Measurements from ENCODE around the gene SNX10. TPM values are rescaled to one million over a fixed set of nuclear protein-coding genes. Genes with fewer than 3 reads are reported as not detected.

The SNX10 gene
- total RNA-seq, 1 experiment from 2014 or later, result 9.8 TPM

- POLR2A ChIA-PET (ENCODE audit: unreplicated experiment), result interaction anchor here (0.6 kb wide), 1 partner anchor 41 kb away, joined by 4 read pairs; no protein-coding TSS in a partner anchor
- no peak for DNase-seq
- no peaks in the 10 kb centered on the region for H3K27me3 ChIP-seq (ENCODE audit: insufficient read depth, low read depth)
- no peaks in the 10 kb centered on the region for H3K79me2 ChIP-seq (ENCODE audit: low read depth)
- TF ChIP-seq CTCF (conservative IDR thresholded peaks at IDR 0.05), result no peak
- TF ChIP-seq EZH2 (IDR thresholded peaks at IDR 0.05; ENCODE audit: low read depth), result no peak
- intact Hi-C loops (cut with micrococcal nuclease; ENCODE audit: unreplicated experiment), result no loop called here
- no peaks in the 10 kb centered on the region for H3K9me2 ChIP-seq (ENCODE audit: insufficient read depth)
- CTCF ChIA-PET, result interaction anchor here (0.6 to 1.8 kb wide), 4 partner anchors 295 to 1549 kb away, joined by 3 to 6 read pairs (median 3); no protein-coding TSS in a partner anchor
- no peaks in the 10 kb centered on the region for H3K36me3 ChIP-seq (ENCODE audit: low read depth)
- BruUV-seq (replicated peaks), result no TSS peak
- peaks cover 2% of the 10 kb centered on the region; the same call in 1 of the 2 replicates for H3F3A ChIP-seq (ENCODE audit: insufficient read depth, low read depth)
- peaks cover 8% of the 10 kb centered on the region for H3K4me1 ChIP-seq (replicated peaks; ENCODE audit: insufficient read depth)
- no peak overlapping the region for H2AFZ ChIP-seq
- no peaks in the 10 kb centered on the region for H4K20me1 ChIP-seq (ENCODE audit: insufficient read depth)
- H3K4me2 ChIP-seq, result no peak overlapping the region
- H3K9me3 ChIP-seq (ENCODE audit: insufficient read depth, low read depth), result no peaks in the 10 kb centered on the region
- no peak overlapping the region for H3K4me3 ChIP-seq
- H3K27ac ChIP-seq, result no peak overlapping the region
These were observed 80.6 kb downstream of the SNX10 start for GRCh38 chr7:26372249-26372648.

DNA sequence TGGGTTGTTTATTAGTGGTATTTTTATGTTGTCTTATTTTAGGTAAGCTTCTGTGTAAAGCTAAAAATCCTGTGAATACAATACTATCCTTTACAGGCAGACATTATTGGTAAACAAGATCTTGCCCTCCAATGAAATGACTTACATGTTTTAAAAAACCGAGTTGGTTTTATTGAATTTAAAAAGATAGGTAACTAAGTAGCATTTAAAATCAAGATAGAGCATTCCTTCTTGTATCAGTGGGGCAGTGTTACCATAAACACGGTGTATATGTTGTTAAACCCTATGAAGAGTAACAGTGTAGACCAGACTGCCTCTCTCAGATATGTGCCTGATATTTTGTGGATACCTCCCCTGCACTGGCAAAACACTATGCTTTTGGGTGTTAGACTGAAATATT is 81.0 kb downstream of the SNX10 start:
- POLR2A ChIA-PET (ENCODE audit: unreplicated experiment), result no interaction called here
- no TSS peak for BruUV-seq (replicated peaks)
- peaks cover 8% of the 10 kb centered on the region for H3K4me1 ChIP-seq (replicated peaks; ENCODE audit: insufficient read depth)
- no peaks in the 10 kb centered on the region for H3K36me3 ChIP-seq (ENCODE audit: low read depth)
- no peak for TF ChIP-seq EZH2 (IDR thresholded peaks at IDR 0.05; ENCODE audit: low read depth)
- TF ChIP-seq CTCF (conservative IDR thresholded peaks at IDR 0.05), result no peak
- H3K9me2 ChIP-seq (ENCODE audit: insufficient read depth), result no peaks in the 10 kb centered on the region
- H3K4me2 ChIP-seq, result no peak overlapping the region
- no peak overlapping the region for H3K27ac ChIP-seq
- no peaks in the 10 kb centered on the region for H3K79me2 ChIP-seq (ENCODE audit: low read depth)
- H3K27me3 ChIP-seq (ENCODE audit: insufficient read depth, low read depth), result no peaks in the 10 kb centered on the region
- intact Hi-C loops (cut with micrococcal nuclease; ENCODE audit: unreplicated experiment), result no loop called here
- H3F3A ChIP-seq (ENCODE audit: insufficient read depth, low read depth), result peaks cover 6% of the 10 kb centered on the region; the same call in 1 of the 2 replicates
- no peaks in the 10 kb centered on the region for H3K9me3 ChIP-seq (ENCODE audit: insufficient read depth, low read depth)
- no peak overlapping the region for H2AFZ ChIP-seq
- no peak overlapping the region for H3K4me3 ChIP-seq
- no peaks in the 10 kb centered on the region for H4K20me1 ChIP-seq (ENCODE audit: insufficient read depth)
- CTCF ChIA-PET, result interaction anchor here (0.6 to 1.8 kb wide), 3 partner anchors 295 to 1549 kb away, joined by 3 to 6 read pairs (median 3); no protein-coding TSS in a partner anchor
- no peak for DNase-seq

DNA sequence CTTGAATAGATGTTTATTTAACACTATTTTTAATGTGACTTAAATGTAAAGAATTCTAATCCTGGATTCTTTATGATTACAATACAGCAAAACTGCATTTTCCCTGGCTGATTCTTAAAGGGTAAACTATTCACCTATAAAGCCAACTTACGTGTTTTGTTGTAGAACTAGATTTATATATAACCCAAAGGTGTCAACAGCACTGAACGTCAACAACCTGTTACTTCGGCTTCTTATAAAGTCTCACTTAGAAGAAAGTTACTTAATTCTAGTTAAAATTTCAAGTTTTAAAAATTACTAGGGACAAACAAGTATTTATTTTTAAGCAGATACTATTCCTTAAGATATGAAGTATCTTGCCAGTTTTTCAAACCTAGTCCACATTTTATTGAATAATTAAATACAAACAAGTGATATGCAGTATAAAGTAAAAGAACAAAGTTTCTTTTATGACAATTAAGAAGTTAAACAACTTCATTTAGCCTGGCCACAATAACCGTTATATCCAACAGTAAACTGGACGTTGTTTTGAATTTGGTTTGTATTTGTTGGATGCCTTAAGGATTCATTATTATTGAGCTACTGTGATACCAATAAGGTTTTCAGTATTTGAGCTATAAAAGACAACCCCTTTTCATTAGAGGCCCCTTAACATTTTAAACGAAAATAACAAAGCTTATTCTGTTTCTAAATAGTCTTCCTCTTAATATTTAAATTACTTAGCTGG is 83.1 kb downstream of the SNX10 start:
- ChIA-PET POLR2A (ENCODE audit: unreplicated experiment) (no interaction called here), CTCF (no interaction called here)
- Histone ChIP-seq H3K9me3 (ENCODE audit: insufficient read depth, low read depth) (no peaks in the 10 kb centered on the region), H3F3A (ENCODE audit: insufficient read depth, low read depth) (peaks cover 19% of the 10 kb centered on the region; the same call in 1 of the 2 replicates), H3K27me3 (ENCODE audit: insufficient read depth, low read depth) (no peaks in the 10 kb centered on the region), H3K4me2 (peak overlapping the region; percentile 80), H3K4me1 (replicated peaks; ENCODE audit: insufficient read depth) (peaks cover 8% of the 10 kb centered on the region), H3K79me2 (ENCODE audit: low read depth) (no peaks in the 10 kb centered on the region), H2AFZ (no peak overlapping the region), H4K20me1 (ENCODE audit: insufficient read depth) (no peaks in the 10 kb centered on the region), H3K36me3 (ENCODE audit: low read depth) (no peaks in the 10 kb centered on the region), H3K27ac (no peak overlapping the region), H3K9me2 (ENCODE audit: insufficient read depth) (no peaks in the 10 kb centered on the region), H3K4me3 (peak overlapping the region; percentile 81; the same call in 1 of the 2 replicates)
- TF ChIP-seq EZH2 (IDR thresholded peaks at IDR 0.05; ENCODE audit: low read depth) (no peak), CTCF (conservative IDR thresholded peaks at IDR 0.05) (no peak)
- no TSS peak for BruUV-seq (replicated peaks)
- DNase-seq, result no peak
- intact Hi-C loops (cut with micrococcal nuclease; ENCODE audit: unreplicated experiment), result loop anchor here (5.0 kb wide), 1 partner anchor 227 kb away; no protein-coding TSS in a partner anchor

All from PC-9 (cell line).